GM10266 (cell line): Measurements from ENCODE around the gene GPN2.

ENCODE experiments used
- DNase-seq: peaks from one replicate; pipeline ENCODE4 v3.0.0; 2012; ENCODE audit errors: extremely low spot score
- CTCF ChIP-seq: IDR thresholded peaks from 2 replicates; pipeline ENCODE4 v1.5.1; 2012; ENCODE audit warnings: mild to moderate bottlenecking, low read depth; ENCODE audit not compliant: control insufficient read depth, insufficient read depth; ENCODE audit errors: missing control alignments

Gene GPN2

GRCh38 chr1:26912147-26912490, 22.0 kb upstream of the GPN2 start:
- DNase-seq = no peak
- no peak for TF ChIP-seq CTCF

GRCh38 chr1:26911399-26912146, 21.5 kb upstream of the GPN2 start:
- no peak for TF ChIP-seq CTCF
- no peak for DNase-seq

GRCh38 chr1:26910343-26911160, 20.5 kb upstream of the GPN2 start:
- no peak for DNase-seq
- no peak for TF ChIP-seq CTCF

GRCh38 chr1:26909951-26910342, 19.9 kb upstream of the GPN2 start:
- no peak for TF ChIP-seq CTCF
- DNase-seq = no peak

- DNase-seq = no peak
- no peak for TF ChIP-seq CTCF
Measured at GRCh38 chr1:26907071-26907917, 17.2 kb upstream of the GPN2 start.

GRCh38 chr1:26900815-26901511, 10.9 kb upstream of the GPN2 start:
- no peak for DNase-seq
- no peak for TF ChIP-seq CTCF
